Activated CD4-positive, CD25-positive, alpha-beta regulatory T cell treated with anti-CD3 and anti-CD28 coated beads, Interleukin-2, amount 50 U/mL, for 72 hours (primary cell): ENCODE measurements around the gene CERK.
"Not testable (repeated sequence)": the region's sequence is repeated elsewhere in the genome, so short reads cannot be mapped to it uniquely, and the experiment has no call there.

Source experiments
- DNase-seq: peaks from one replicate; pipeline ENCODE4 v3.0.0; 2021

CERK gene, protein sequence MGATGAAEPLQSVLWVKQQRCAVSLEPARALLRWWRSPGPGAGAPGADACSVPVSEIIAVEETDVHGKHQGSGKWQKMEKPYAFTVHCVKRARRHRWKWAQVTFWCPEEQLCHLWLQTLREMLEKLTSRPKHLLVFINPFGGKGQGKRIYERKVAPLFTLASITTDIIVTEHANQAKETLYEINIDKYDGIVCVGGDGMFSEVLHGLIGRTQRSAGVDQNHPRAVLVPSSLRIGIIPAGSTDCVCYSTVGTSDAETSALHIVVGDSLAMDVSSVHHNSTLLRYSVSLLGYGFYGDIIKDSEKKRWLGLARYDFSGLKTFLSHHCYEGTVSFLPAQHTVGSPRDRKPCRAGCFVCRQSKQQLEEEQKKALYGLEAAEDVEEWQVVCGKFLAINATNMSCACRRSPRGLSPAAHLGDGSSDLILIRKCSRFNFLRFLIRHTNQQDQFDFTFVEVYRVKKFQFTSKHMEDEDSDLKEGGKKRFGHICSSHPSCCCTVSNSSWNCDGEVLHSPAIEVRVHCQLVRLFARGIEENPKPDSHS

DNA sequence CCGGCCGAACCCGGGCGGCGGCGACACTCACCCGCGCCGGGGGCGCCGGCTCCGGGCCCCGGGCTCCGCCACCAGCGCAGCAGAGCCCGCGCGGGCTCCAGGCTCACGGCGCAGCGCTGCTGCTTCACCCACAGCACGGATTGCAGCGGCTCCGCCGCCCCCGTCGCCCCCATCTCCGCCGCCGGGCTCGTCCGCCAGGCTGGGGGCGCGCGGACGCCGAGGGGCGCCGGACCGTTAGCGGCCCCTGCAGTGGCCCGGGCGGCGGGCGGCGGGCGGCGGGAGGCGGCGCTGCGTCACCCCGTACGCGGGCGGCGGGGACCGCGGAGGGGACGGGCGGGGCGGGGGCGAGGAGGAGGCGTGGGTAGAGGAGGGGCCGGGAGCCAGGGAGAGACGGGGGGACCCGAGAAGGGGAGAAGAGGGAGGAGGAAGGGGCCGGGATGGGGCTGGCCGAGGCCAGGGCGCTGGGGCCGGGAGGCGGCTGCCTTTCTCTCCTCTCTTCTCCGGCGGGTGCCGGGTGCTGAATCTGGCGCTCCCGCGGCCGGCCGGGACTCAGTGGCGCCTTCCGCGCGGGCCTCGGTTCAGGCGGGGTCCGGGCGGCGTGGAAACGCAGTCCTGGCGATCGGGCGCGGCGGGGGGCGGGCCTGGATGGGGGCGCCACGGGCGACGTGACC is at the start of gene CERK:
TSS of gene CERK (minus strand) at position 277 of the 671 bp plus-strand sequence. CDS start at position 173, 104 bp downstream.
- peak; percentile 63 for DNase-seq

DNA sequence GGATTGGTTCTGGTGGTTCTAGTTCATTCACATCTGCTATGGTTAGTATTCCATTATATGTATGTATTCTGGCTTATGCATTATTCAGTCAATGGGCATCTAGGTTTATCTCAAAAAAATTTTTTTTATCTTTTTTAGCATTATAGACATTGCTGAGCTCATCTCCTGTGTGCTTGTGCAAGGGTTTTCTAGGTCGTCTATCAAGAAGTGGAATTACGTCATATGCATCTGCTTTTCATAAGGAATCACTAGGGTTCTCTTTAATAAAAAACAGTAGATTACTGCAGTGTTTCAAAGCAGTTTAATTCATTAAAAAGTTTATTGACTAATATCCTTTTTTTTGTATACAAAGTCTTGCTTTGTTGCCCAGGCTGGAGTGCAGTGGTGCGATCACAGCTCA is 45.7 kb upstream of the CERK start:
- no peak for DNase-seq

DNA sequence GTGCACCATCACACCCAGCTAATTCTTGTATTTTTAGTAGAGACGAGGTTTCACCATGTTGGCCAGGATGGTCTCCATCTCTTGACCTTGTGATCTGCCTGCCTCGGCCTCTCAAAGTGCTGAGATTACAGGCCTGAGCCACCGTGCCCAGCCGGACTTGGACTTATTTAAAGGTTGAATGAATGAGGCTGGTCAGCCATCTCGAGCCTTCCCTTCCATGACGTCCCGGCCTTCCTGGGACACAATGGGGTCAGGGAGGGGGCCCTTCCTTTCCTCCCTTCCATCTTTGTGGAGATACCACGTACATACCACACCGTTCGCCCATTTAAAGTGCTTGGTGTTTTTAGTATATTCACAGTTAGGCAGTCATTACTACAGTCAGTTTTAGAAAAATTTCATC is 44.1 kb upstream of the CERK start:
- not testable (repeated sequence) for DNase-seq

DNA sequence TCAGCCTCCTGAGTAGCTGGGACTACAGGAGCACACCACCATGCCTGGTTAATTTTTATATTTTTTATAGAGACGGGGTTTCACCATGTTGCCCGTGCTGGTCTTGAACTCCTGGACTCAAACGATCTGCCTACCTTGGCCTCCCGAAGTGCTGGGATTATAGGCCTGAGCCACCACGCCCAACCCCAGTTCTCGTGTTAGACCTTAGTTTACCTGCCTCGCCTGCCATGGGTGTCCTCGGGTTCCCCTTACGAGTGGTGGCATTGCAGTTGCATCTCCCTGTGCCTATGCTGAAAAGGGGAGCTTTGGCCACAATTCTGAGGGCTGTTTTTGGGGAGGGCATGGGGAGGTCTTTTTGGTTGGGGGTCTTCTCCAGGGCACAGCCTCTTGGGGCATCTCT is 43.2 kb upstream of the CERK start:
- DNase-seq = no peak

DNA sequence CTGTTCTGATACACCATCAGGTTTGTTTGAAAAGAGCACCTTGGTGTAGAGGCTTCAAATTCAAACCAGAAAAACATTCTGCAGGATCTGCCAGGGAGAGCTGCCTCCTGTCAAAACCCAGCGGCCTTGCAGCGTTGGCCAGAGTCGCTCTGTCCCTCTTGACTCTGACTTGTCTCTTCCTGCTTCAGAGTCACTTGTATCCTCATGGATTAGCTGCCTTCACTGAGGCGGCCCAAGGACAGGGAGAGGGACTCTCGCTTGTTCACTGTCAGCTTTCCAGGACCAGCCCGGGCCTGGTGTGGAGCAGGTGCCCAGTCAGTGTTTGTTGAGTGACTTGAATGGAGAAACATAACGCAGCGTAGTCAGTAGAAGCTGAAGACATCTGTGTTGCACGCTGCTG is 42.4 kb upstream of the CERK start:
- no peak for DNase-seq

DNA sequence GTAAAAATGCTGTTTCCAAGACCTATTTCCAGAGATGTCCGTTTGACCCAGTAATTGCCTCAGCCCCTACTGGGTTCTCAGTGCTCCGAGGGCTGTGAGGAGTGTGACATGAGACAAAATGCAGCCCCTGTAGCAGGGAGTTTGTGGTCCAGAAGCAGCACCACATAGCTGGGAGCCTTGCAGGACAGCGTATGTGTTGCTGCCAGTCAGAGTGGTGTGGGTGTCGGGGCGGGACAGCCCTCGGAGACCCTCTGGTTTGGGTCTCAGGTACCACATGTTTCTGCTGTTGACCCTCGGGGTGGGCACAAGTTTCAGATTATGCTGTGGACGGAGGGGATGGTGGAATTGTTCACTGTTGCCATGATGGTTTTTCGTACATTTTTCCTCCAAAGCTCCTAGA is 41.6 kb upstream of the CERK start:
- no peak for DNase-seq

DNA sequence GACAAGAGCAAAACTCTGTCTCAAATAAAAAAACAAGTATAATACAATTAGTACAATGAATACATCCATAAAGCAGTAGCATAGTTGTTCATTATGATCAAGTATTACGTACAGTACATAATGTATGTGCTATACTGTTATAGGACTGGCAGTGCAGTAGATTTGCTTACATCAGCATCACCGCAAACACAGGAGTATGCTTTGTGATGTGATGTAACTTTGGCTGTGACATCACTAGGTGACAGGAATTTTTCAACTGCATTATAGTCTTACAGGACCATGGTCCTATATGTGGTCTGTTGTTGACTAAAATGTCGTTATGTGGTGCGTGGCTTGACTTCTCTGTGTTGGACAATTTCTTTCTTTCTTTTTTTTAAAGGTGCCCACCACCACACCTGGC is 41.0 kb upstream of the CERK start:
- no peak for DNase-seq

DNA sequence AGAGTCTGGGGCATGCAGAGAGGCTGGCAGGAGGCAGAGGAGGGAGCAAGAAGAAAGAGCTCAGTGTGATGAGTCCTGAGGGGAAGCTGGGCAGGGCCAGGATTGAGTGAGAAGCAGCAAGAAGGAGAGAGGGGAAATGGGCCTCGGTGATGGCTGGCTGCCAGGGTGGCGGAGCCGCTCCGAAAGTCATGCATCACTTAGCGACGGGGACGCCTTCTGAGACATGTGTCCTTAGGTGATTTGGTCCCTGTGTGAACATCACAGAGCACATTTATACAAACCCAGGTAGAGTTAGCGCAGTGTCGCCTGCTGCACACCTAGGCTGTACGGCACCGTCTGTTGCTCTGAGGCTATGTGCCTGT is 39.5 kb upstream of the CERK start:
- DNase-seq = no peak

DNA sequence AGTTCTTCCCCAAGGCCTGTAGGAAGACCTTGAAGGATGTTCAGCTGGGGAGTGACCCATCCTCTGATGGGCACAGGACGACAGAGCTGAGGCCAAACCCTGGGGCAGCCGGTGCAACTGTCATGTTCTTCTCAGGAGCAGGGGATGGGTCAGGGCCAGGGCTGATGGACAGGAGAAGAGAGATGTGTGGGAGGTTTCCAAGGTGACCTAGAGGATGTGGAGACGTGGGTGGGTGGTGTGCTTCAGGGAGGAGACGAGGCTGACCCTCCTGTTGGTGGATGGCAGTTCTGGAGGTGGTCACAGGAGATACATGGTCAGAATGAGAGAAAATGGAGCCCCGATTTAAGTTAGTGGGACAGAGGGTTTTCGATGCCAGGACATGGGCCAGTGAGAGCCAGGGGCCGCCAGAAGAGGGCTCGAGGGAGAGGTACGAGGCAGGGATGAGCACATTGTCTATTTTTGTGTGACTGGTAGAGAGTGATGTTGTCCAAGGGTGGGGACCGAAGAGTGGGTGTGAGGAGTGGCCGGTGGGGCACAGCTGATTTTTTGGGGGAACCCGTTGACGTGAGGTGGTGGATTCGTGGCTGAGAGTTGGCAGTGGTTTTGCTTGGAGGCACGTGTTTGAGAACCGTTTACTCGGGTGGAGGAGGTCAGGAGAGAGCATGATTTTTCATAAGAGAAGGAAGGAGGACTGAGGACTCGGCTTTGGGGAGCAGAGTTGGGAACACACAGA is 39.0 kb upstream of the CERK start:
- no peak for DNase-seq

DNA sequence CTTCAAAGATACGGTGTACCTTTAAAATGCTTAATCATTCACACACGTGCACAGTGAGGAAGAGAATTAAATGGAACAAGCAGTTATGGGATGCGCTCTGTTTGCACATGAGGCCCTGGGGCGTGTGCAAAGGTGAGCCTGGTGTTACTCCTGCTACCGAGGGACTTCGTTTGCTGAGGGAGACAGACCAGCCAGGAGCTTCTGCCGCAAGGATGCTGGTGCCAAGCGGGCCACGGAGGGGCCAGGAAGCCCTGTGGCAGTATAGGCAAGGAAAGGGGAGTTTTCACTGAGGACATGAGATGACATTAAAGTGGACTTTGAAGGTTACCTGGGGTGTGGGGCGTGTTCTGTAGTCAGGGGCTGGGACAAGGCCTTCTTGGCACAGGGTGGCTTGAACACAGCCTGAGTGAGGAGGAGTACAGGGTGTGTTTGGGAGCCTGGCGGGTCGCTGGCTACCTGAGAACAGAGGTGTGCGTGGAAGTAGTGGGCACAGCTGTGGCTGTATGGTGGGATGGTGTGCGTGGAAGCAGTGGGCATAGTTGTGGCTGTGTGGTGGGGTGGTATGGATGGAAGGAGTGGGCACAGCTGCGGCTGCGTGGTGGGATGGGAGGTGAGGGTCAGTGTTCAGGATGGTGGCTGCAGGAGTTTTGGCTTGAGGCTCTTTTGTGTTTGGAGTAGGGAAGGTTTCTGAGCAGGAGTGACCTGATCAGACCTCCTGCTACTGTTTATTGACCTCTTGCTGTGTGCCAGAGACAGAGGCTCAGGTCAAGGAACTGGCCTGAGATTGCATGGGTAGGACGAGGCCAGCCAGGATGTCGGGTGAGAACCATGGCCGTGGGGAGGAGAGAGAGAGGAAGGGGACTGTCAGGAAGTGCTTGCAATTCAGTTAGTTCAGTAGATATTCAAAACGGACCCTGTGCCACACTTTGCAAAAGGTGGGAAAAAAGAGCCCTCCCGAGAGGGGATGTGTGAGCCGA is 38.1 kb upstream of the CERK start:
- no peak for DNase-seq

DNA sequence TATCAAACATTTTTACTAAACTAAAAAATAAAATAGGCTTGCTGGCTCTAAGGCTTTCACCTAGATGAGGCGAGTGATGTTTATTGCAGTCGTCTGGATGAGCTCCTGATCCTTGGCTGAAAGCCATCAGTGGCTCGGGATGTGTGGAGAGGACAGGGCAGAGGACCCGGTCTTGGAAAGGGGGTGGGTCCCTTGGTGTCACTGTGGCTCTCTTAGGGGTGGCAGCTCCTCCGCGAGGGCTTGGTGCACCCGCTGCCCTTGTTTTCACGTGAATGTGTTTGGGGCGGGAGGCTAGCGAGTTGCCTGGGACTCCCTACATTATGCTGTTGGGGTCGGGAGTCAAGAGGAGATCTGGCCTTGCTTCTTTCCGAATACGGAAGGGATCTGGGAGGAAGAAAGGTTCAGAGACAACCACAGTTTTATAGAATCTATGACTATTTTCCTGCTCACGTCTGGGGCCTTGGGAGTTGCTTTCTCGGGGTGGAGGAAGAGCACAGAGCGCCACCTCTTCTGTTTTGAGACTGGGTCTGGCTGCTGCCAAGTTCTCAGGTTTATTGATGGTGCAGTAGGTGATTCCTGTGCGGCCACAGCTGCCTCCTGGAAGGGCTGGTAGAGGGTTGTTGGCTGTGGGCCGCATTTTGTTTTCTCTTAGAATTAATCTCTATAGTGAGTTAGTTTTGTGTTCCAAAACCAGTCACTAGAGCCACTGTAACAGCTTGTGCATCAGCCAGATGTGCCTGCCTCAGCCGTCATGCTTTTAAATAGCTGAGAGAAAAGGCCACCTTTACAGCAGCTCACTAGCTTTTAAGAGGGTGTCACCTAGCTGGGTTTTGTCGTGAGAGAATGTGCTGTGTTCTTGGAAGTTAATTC is 37.2 kb upstream of the CERK start:
- no peak for DNase-seq

DNA sequence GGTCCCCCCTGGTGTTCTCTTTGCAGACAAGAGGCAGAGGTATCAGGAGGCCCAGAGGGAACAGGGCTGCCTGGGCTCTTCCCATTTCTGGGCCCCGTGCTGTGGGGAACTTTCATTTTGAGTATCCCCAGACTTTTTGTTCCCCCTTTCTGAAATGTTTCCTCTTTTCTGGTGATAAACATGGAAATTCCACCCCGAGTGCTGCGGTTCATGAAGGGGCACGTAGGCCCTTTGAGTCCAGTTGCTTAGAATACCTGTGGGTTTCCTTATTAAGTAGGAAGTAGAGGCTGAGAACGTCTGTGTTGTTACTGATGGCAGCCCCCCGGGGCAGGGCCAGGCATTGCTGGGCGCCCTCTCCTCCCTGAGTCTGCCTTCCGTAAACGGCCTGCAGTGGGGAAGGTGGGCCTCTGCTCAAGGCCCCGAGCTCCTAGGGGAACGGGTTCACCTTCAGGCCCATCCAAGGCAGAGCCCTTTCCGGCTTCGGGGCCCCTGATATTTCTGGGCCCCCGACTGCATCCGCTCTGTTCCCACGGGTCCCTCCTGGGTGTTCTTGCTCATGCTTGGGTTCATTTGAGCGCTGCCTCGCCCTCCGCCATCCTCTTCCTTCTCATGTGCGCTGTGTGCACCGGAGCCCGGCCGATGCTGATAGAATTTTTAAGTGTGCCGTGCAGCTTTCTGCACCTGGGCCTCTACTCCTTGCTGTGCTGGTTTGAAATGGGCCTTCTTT is 36.4 kb upstream of the CERK start:
- no peak for DNase-seq

DNA sequence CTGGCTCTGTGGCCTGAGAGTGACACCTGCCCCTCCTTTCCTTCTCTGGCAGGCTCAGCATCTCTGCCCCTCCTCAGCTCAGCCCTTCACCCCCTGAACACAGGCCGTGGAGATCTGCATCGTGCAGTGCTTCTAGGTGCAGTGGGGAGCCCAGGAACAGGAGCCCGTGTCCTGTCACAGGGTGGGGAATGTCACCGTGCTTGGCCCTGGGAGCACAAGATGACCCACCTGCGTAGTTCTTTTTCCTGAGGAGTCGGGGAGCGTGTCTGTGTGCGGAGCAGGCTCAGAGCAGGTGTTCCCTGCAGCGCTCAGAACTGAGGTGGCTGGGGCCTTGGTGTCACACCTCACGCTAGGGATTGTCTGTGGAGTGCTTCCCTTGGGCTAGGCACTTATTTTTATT is 35.0 kb upstream of the CERK start:
- DNase-seq = no peak

DNA sequence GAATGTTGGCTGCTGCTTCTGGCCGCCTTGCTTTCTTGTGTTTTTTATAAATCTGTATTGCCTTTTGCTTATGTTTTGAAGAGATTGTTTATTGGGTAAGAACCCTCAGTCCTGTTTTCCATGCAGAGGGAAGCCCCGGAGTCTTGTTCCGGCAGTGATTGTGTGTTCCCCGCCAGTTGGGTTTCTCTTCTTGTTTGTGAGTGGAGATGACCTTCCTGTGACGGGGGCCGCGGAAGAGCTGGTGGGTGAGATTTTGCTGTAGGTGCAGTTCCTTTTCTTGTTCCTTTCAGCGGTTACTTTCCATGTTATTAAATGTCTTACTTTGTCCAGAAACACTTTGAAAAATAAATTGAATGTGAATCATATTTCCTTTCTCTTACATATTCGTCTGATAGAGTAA is 32.7 kb upstream of the CERK start:
- no peak for DNase-seq

DNA sequence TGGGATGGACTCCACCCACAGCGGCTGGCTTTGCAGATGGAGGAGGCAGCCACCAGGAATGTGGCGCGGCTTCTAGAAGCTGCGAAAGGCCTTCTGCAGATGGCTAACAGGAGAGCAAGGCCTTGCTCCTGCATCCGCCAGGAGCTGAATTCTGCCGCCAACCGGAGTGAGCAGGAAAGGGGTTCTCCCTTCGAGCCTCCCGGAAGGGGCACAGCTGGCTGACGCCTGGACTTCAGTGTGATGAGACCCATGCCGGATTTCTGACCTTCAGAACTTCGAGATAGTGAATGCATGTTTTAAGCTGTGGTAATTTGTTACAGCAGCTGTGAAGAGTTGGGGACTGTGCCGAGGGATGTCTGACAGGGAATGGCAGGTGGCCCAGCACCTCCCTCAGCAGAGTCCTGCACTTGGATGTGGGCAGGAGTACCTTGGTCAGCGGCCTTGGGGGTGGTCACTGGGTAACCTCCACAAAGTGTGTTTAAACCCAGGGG is 32.1 kb upstream of the CERK start:
- no peak for DNase-seq

DNA sequence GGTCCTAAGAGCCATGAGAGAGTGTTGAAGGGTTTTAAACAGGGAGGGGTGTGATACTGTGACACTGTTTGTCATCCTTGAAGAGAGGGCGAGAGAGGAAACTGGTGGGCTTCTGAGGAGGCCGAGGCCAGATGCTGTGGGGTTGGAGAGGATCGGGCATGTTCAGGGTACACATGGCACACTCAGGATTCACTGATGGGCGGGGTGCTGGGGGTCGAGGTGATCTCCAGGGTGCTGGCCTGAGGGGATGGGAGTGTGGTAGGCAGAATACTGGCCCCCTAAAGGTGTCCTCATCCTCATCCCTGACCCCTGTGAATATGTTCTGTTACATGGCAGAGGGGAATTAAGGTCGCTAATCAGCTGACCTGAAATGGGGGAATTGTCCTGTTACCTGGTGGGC is 31.7 kb upstream of the CERK start:
- no peak for DNase-seq

DNA sequence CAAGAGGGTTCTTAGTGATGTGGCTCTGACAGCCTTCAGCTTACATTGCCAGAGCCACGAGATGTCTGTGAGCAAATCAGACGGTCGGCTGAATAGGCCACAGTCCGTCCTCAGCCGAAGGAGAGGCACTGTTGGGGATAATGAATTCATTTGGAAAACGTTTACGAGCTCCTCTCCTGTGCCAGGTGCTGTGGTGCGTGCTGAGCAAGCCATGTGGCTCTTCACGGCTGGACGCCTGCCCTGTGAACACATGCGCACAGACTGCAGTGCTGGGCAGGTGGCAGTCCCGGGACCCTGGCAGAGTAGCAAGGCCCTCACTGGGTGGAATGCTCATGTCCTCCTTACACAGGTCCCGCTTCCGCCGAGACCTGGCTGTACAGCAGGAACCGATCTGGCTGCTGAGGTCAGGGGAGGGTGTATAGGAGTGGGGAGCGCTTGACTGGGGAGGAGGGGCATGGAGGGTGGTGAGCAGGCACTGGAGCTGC is 31.2 kb upstream of the CERK start:
- DNase-seq = no peak

DNA sequence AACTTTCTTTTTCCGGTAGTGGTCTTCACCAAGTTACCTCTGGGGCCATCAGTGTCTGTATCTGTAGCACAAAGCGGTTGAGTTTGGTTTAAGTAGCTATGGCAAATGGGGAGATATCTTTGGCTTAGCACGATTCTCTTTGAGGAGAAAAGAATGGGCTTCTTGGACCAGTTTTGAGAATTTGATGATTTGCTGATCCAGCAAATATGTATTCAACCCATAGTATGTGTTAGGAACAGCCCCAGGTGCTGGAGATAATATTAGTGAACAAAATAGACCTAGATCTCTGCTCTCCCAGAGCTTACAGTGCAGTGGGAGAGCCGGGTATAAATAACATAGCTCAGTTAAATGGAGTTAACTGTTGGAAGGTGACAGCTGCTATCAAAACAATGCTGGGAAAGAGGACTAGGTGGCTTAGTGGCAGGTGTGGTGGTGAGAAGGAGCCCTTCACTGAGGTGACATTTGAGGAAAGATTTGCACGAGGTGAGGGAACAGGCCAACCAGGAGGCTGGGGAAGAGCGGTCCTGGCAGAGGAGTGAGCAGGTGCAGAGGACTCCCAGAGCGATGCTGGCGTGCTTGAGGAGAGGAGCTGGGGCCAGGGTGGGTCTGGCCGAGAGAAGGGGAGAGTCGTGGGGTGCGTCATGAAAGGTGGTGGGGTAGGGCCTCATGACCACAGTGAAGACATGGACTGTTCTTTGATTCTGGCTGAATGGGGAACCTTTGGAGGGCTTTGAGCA is 29.4 kb upstream of the CERK start:
- DNase-seq = no peak

DNA sequence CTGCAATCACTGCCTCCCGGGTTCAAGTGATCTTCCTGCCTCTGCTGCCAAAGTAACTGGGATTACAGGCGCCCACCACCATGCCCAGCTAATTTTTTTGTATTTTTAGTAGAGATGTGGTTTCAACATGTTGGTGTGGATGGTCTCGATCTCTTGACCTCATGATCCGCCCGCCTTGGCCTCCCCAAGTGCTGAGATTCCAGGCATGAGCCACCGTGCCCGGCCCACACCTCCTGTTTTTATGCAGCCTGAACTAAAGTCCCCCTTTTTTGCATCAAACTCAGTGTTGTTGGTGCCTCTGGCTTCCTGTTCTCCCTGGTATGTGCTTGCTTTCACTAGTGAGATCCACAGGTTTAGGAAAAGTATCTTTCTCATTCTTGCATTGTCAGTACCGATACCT is 28.6 kb upstream of the CERK start:
- no peak for DNase-seq
